Osteoblast (primary cell): ENCODE results near the gene FAM20C. TPM values are rescaled to one million over a fixed set of nuclear protein-coding genes. Genes with fewer than 3 reads are reported as not detected.

Source experiments
- DNase-seq: peaks from one replicate; pipeline ENCODE4 v3.0.0; 2011; ENCODE audit warnings: low spot score, mixed read lengths; ENCODE audit not compliant: insufficient read length; ENCODE audit errors: missing footprints
- H2AFZ ChIP-seq: 2 replicates; pipeline ENCODE4 v1.6.0; 2011; ENCODE audit warnings: mild to moderate bottlenecking, low read length
- H3K27ac ChIP-seq: 2 replicates; pipeline ENCODE4 v1.5.1; 2011; ENCODE audit warnings: mild to moderate bottlenecking, low read depth, low read length, moderate library complexity
- H3K27me3 ChIP-seq: 2 replicates; pipeline ENCODE4 v1.6.0; 2012; ENCODE audit warnings: mild to moderate bottlenecking, control low read depth, inconsistent platforms, low read length, moderate library complexity; ENCODE audit not compliant: insufficient read depth
- H3K36me3 ChIP-seq: 2 replicates; pipeline ENCODE4 v1.5.1; 2011; ENCODE audit warnings: mild to moderate bottlenecking, low read length, control low read depth, moderate library complexity; ENCODE audit not compliant: insufficient read depth
- H3K4me1 ChIP-seq: 2 replicates; pipeline ENCODE4 v1.5.1; 2011; ENCODE audit warnings: mild to moderate bottlenecking, low read length, control low read depth, moderate library complexity; ENCODE audit not compliant: insufficient read depth
- H3K4me2 ChIP-seq: 2 replicates; pipeline ENCODE4 v1.6.0; 2011; ENCODE audit warnings: mild to moderate bottlenecking, low read length; ENCODE audit not compliant: insufficient read depth
- H3K4me3 ChIP-seq: fragments of 200-600 bp; sonication (generic); 3 replicates; pipeline ENCODE4 v1.5.1; 2012; ENCODE audit warnings: mild to moderate bottlenecking, low read length, inconsistent platforms; ENCODE audit not compliant: insufficient read depth
- H3K79me2 ChIP-seq: 2 replicates; pipeline ENCODE4 v1.6.0; 2012; ENCODE audit warnings: mild to moderate bottlenecking, low read length, control low read depth, inconsistent platforms; ENCODE audit not compliant: insufficient read depth
- H3K9me3 ChIP-seq: 2 replicates; pipeline ENCODE4 v1.5.1; 2011; ENCODE audit warnings: low read depth, low read length, control low read depth
- H4K20me1 ChIP-seq: 2 replicates; pipeline ENCODE4 v1.6.0; 2012; ENCODE audit warnings: mild to moderate bottlenecking, low read length, control low read depth; ENCODE audit not compliant: insufficient read depth
- CTCF ChIP-seq: IDR thresholded peaks from 2 replicates; pipeline ENCODE4 v1.5.1; 2011; ENCODE audit warnings: mild to moderate bottlenecking, low read depth, low read length, moderate library complexity; ENCODE audit errors: extremely low read depth
- total RNA-seq: library from RNA; depleted of rRNA; stranded (reverse); fragments of >200 nt; gene quantifications from 2 replicates; pipeline ENCODE4 v1.2.3, GENCODE V29; 2012

Gene FAM20C
- total RNA-seq, 1 donor = 46.0 TPM

- TF ChIP-seq CTCF = no peak
- peaks cover 49% of the 10 kb centered on the region for H3K27me3 ChIP-seq
- no peak overlapping the region for H3K4me3 ChIP-seq
- H3K9me3 ChIP-seq = no peaks in the 10 kb centered on the region
- H3K27ac ChIP-seq = no peak overlapping the region
- no peaks in the 10 kb centered on the region for H4K20me1 ChIP-seq
- H2AFZ ChIP-seq = no peak overlapping the region
- H3K36me3 ChIP-seq = no peaks in the 10 kb centered on the region
- H3K79me2 ChIP-seq = no peaks in the 10 kb centered on the region
- no peak overlapping the region for H3K4me2 ChIP-seq
- H3K4me1 ChIP-seq = no peaks in the 10 kb centered on the region
- DNase-seq = peak; percentile 76
Measured at GRCh38 chr7:293681-294439, 101.5 kb downstream of the FAM20C start.

- peaks cover 42% of the 10 kb centered on the region for H3K27me3 ChIP-seq
- H3K4me1 ChIP-seq = no peaks in the 10 kb centered on the region
- H3K27ac ChIP-seq = no peak overlapping the region
- TF ChIP-seq CTCF = no peak
- no peaks in the 10 kb centered on the region for H3K9me3 ChIP-seq
- peak; percentile 49 for DNase-seq
- no peaks in the 10 kb centered on the region for H3K79me2 ChIP-seq
- no peaks in the 10 kb centered on the region for H4K20me1 ChIP-seq
- H3K4me2 ChIP-seq = no peak overlapping the region
- no peaks in the 10 kb centered on the region for H3K36me3 ChIP-seq
- H2AFZ ChIP-seq = no peak overlapping the region
- no peak overlapping the region for H3K4me3 ChIP-seq
Measured at GRCh38 chr7:294440-295154, 102.2 kb downstream of the FAM20C start.

- Histone ChIP-seq H3K36me3 (no peaks in the 10 kb centered on the region), H3K4me3 (no peak overlapping the region), H3K4me1 (no peaks in the 10 kb centered on the region), H3K79me2 (no peaks in the 10 kb centered on the region), H3K4me2 (no peak overlapping the region), H2AFZ (no peak overlapping the region), H3K27me3 (peaks cover 33% of the 10 kb centered on the region), H4K20me1 (no peaks in the 10 kb centered on the region), H3K27ac (no peak overlapping the region), H3K9me3 (no peaks in the 10 kb centered on the region)
- TF ChIP-seq CTCF = no peak
- DNase-seq = peak; percentile 76
Measured at GRCh38 chr7:295155-296154, 103.1 kb downstream of the FAM20C start.
